Tibial nerve (tissue), 4 donors: ENCODE measurements around the gene CLDN24.

Experiments used
- CTCF ChIP-seq, 5 experiments: fragments of 200-600 bp in 3 of 5; fragments of 450-650 bp in 2 of 5; sonication (generic) in 3 of 5; IDR thresholded peaks; one replicate each; pipeline ENCODE4 v1.5.1; 2016 to 2019; ENCODE audit warnings: antibody characterized with exemption in 5 of 5, mild to moderate bottlenecking in 3 of 5, moderate library complexity in 2 of 5
- EP300 ChIP-seq, 2 donors: sonication (generic); formaldehyde crosslinking; IDR thresholded peaks; one replicate each; pipeline ENCODE4 v1.6.1; 2017; ENCODE audit warnings: antibody characterized with exemption in 2 of 2, mild to moderate bottlenecking in 1 of 2

- no peak for TF ChIP-seq EP300 (IDR thresholded peaks at IDR 0.05)
- TF ChIP-seq CTCF (IDR thresholded peaks at IDR 0.05), result no peak
Measured at GRCh38 chr4:183370786-183371185, 48.6 kb upstream of the CLDN24 start.
